ENCODE measurements around the gene RDH5.

DNA sequence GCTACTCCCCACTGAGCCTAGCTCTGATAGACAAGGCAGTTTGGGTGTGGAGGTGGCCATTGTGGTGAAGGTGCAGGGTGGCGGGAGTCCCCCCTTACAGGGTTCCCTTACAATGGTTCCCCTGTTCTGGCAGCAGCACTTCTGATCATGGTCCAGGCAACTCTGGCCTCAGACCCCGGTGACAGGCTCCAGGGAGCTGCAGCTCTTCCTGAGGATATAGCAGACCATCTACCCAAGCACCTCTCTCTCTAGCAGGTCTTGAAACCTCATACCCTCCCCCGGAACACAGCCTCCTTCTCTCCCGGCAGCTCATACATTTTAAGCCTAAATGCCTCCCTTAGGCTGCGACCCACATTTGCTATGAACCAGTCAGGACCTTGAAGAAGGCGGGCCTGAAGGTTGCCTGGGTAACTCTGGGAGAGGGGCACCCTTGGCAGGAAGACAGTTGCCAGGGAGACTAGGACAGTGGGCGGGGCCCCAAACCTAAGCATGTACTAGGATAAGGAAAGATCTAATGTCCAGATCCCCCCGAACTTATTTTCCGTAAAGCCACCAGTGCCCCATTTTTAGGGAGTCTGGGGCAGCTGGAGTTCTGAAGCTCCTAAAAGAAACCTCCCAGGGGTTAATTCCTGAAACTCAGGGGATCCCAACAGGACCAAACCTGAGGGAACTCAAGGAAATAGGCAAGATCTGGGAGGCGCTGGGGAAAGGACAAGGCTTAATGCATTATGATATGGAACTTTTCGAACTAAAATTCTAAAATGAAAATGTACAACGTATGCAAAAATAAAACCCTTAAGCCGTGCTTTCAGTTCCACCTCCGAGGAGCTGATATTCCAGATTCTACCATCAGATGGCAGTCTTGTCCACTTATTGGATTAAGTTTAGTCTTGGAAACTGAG, 18.2 kb downstream of the RDH5 start:
- TF ChIP-seq SMC3 (IDR thresholded peaks at IDR 0.05; ENCODE audit: low read depth, low read length) (peak; percentile 76), RAD21 (IDR thresholded peaks at IDR 0.05; ENCODE audit: low read length) (peak; percentile 89), RFX5 (IDR thresholded peaks at IDR 0.05; ENCODE audit: low read depth, low read length) (peak; percentile 65), POLR2A (IDR thresholded peaks at IDR 0.05; ENCODE audit: low read depth, low read length) (no peak), BHLHE40 (IDR thresholded peaks at IDR 0.05; ENCODE audit: low read depth, low read length) (no peak), RCOR1 (IDR thresholded peaks at IDR 0.05; ENCODE audit: insufficient replicate concordance, low read length) (no peak), NFE2L2 (IDR thresholded peaks at IDR 0.05; ENCODE audit: low read depth, low read length) (no peak), MAZ (IDR thresholded peaks at IDR 0.05; ENCODE audit: borderline replicate concordance, low read depth, low read length) (no peak), CEBPB (IDR thresholded peaks at IDR 0.05; ENCODE audit: low read depth, low read length) (no peak)
- TF ChIP-seq, protein P1, sequence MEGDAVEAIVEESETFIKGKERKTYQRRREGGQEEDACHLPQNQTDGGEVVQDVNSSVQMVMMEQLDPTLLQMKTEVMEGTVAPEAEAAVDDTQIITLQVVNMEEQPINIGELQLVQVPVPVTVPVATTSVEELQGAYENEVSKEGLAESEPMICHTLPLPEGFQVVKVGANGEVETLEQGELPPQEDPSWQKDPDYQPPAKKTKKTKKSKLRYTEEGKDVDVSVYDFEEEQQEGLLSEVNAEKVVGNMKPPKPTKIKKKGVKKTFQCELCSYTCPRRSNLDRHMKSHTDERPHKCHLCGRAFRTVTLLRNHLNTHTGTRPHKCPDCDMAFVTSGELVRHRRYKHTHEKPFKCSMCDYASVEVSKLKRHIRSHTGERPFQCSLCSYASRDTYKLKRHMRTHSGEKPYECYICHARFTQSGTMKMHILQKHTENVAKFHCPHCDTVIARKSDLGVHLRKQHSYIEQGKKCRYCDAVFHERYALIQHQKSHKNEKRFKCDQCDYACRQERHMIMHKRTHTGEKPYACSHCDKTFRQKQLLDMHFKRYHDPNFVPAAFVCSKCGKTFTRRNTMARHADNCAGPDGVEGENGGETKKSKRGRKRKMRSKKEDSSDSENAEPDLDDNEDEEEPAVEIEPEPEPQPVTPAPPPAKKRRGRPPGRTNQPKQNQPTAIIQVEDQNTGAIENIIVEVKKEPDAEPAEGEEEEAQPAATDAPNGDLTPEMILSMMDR (conservative IDR thresholded peaks at IDR 0.05; ENCODE audit: low read depth, low read length): peak; percentile 93
- TF ChIP-seq, protein P2, sequence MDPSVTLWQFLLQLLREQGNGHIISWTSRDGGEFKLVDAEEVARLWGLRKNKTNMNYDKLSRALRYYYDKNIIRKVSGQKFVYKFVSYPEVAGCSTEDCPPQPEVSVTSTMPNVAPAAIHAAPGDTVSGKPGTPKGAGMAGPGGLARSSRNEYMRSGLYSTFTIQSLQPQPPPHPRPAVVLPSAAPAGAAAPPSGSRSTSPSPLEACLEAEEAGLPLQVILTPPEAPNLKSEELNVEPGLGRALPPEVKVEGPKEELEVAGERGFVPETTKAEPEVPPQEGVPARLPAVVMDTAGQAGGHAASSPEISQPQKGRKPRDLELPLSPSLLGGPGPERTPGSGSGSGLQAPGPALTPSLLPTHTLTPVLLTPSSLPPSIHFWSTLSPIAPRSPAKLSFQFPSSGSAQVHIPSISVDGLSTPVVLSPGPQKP (IDR thresholded peaks at IDR 0.05; ENCODE audit: borderline replicate concordance, low read depth, low read length): no peak
- TF ChIP-seq, protein P3, sequence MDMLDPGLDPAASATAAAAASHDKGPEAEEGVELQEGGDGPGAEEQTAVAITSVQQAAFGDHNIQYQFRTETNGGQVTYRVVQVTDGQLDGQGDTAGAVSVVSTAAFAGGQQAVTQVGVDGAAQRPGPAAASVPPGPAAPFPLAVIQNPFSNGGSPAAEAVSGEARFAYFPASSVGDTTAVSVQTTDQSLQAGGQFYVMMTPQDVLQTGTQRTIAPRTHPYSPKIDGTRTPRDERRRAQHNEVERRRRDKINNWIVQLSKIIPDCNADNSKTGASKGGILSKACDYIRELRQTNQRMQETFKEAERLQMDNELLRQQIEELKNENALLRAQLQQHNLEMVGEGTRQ (IDR thresholded peaks at IDR 0.05; ENCODE audit: low read depth, low read length): no peak
